NCI-H1417 (cell line): ENCODE results near the gene DPH6.
"Not testable (repeated sequence)": the region's sequence is repeated elsewhere in the genome, so short reads cannot be mapped to it uniquely, and the experiment has no call there.

Experiments
- DNase-seq, 3 experiments: peaks; one replicate each; lab custom pipeline; 2025; lab: John Stamatoyannopoulos, UW

Gene DPH6

DNA sequence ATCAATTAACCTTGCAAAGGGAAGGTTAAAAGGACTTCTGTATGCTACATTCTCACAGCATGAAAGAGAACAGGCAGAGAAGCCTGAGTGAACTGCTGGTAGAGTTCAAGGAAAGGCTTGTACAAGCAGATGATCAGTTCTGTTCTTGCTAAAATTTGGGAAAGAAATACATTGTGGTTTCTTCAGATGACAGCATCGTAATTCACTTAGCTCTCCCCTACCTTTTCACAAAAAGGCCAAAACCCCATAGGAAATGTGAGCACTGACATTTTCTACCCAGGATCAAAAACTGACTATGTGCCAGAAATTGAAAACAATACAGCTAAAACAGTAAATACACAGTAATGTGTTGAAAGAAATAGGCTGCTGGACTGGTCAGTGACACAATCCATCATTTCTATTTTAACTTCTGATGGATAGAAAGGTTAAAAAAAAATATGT is 216.4 kb downstream of the DPH6 start:
- DNase-seq, result no peak

DNA sequence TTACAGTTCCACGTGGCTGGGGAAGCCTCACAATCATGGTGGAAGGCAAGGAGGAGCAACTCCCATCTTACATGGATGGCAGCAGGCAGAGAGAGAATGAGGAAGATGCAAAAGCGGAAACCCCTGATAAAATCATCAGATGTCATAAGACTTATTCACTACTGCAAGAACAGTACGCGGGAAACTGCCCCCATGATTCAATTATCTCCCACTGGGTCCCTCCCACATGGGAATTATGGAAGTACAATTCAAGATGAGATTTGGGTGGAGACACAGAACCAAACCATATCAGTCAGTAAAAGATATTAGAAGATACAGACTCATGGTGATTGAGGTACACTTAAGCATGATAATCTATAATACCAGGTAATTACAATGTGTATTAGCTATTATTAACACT is 217.1 kb downstream of the DPH6 start:
- not testable (repeated sequence) for DNase-seq

DNA sequence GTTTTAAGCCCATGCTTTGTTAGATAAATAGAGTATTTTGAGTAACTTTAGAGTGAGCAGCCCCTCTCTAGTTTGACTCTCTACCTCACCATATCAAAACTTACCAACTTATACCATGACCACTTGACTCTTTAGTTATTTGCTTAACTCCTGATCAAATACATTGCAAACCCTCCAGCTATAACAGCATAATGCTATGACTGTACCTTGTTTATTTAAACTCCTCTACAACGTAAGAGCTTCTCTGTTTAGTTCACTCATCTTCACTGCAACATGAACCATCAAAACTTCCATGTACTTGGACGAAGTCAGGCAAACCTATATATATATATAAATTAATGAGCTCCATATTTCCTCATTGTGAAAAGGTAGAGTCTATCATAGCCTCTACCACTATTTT is 218.2 kb downstream of the DPH6 start:
- no peak for DNase-seq

DNA sequence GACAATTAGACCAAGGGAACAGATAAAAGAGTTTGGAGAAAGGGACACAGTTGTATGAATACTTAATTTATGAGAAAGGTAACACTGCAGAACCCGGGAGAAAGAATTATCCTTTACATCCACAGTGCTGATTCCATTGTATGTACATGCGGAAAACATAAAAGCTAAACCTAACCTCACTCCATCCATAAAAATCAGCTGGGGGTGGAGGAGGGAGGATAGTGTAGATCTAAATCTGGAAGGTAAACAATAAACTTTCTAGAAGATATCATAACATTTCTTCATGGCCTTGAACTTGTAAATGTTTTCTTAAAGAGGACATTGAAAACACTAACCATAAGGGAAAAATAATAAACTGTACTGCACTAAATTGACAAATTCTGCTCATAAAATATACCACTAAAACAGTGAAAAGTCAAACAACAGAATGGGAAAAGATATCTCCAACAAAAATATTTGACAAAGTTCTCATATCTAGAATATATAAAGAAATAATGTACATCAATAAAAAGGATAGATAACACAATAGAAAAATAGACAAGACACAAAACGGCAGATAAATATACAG is 220.5 kb downstream of the DPH6 start:
- DNase-seq, result no peak

DNA sequence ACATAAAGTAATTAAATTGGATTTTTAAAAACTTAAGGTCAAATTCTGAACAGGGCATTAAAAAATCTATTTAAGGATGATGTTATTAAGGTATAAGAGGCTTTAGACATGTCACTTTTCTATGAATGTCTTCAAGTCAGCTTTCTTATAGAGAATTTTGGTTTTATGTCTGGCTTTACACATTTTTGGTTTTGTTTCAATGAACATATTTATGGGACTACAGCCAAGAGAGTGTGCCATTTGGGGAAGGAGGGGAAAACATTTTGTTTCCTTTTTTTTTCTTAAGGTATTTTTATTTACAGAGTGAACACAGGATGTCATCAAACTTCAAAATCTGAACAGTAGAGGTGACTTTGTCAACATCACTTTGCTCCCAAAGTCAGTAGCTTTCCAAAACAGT is 222.8 kb downstream of the DPH6 start:
- no peak for DNase-seq

DNA sequence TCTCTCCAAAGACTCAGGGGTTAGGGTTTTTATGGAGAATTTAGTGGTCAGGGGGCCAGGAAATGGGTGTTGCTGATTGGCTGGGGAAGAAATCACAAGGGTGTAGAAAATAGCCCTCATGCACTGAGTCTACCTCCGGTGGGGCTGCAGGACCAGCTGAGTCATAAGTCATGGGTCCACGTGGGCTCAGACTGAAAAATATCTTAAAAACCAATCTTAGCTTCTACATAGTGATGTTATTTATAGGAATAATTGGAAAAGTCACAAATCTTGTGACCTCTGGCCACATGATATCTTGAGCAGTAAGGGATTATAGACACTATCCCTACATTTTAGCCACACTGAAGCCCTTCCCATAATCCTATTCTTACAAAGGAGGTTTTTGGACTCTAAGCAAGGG is 224.0 kb downstream of the DPH6 start:
- no peak for DNase-seq

DNA sequence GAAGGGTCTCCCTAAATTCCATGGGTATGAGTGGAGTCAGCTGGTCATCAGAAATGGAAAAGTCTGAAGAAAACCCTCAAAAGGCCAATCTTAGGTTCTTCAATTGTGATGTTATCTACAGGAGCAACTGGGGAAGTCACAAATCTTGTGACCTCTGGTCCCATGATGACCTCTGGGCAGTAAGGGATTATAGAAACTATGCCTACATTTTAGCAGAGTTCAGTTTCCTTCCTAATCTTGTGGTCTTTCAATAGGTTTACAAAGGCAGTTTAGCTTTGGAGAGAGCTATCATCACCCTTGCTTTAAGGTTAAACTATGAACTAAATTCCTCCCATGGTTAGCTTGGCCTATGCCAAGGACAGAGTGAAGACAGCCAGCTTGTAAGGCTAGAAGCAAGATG is 225.1 kb downstream of the DPH6 start:
- no peak for DNase-seq
